NK-92 (cell line): ENCODE data around the gene KRTAP10-11.
"Not testable (repeated sequence)": the region's sequence is repeated elsewhere in the genome, so short reads cannot be mapped to it uniquely, and the experiment has no call there.

Source experiments
- DNase-seq: peaks from one replicate; lab custom pipeline; 2025; ENCODE audit not compliant: unreplicated experiment; lab: John Stamatoyannopoulos, UW

The KRTAP10-11 gene

DNA sequence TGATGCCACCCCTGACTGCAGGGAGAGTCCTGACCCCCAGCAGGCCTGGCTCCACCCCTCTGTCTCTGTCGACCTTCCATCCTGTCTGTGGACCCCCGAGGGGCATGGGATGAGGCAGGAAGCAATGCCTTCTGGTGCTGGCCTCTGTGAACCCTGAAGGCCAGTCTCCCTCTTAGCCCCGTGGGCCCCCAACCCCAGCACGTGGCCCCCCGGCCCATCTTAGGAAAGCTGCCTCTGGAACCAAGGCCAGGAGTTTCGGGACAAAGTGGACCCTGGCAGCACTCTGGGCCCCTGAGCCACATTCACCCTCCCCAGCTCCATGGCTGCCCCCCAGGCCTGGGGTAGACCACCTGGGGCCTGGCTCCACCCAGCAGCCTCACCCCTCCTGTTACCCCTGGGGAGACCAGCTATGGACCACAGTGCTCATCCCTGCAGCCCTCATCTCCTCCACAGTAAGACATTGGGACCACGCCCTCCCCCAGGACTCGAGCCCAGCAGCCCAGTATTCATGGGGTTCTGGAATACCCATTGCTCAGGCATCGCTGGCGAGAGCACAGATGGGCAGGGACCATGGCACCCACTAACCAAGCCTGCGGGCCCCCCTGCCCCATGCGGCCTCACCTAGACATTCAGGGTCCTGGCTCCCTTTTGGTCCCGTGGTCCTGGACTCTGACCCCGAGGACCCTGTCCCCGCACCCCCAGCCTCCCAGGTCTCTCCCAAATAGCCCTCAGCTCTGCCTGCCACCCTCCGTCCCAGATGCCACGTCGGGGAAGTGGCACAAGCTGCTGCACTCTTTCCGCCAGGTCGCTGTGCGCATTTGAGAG lies 7.5 kb upstream of the KRTAP10-11 start:
- DNase-seq: not testable (repeated sequence)

DNA sequence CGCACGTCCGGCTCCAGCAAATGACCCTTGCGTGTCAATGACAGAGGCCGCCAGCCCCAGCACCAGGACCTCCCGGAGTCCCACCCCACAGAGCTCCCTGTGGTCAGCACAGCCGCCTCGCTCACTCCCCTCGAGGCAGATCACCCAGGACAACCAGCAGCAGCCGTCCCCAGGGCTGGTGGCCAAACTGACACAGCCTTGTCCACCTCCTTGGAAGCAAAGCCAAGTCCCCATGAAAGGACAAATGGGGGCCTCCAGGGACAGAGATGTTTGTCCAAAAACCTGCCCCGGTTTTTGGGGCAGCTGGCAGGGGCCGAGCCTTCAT lies 6.9 kb upstream of the KRTAP10-11 start:
- no peak for DNase-seq

DNA sequence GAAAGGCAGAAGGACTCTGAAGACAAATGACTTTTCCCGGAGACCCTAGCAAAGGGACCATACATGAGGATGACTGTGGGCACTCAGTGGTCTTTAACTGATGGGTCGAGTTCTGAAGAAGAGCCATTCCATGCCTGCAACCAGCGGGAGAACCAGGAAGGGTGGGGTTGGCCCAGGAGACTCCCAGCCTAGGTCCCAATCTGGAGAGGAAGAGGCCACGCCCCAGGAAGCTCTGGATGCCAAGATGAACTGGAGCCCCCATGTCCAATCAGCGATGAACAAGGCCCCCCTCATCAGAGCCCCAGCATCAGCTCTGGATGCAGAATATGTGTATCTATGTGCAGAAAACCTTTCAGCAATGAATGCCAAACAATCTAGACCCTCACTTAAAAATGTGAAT lies 5.5 kb upstream of the KRTAP10-11 start:
- no peak for DNase-seq

DNA sequence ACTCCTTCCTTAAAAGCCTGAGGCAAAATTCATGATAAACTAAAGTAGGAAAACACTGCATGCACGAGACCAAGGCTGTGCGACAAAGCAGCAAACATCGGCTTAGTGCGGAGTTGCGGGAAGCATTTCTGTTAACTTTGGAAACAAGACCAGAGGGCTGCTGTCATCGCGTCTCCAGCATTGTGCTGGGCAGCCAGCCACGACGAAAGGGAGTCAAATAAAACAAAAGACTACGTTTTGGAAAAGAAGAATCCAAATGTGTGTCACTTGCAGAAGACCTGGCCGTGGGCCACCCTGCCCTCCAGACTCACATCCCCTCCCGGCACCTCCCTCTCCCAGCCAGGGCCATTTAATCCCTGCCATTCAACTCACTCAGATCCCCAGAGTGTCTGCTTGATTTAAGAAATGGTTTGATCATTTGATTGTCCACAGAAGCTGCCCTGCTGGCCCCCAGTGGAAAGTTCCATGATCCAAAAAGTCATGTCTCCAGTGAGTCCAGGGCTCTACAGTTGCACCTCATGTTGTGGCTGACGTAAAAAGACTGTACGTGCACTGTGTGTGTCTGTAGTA lies 2.4 kb upstream of the KRTAP10-11 start:
- no peak for DNase-seq

DNA sequence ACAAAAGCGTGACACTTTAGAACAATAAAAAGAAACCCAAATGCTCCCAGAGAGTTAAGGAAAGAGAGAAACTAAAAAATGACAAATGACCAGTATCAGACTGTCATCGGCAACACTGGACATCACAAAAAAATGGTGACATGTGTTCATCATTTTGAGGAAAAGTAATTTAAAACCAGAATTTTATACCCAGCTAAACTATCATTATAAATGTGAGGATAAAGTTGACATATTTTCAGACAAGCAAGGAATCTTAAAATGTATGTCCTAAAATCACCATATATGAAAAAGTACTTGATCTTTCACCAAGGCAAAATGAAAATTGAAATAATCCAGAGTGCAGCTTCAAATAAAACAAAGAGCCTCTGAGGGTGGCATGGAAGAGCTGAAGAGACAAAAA lies 1.3 kb upstream of the KRTAP10-11 start:
- no peak for DNase-seq

DNA sequence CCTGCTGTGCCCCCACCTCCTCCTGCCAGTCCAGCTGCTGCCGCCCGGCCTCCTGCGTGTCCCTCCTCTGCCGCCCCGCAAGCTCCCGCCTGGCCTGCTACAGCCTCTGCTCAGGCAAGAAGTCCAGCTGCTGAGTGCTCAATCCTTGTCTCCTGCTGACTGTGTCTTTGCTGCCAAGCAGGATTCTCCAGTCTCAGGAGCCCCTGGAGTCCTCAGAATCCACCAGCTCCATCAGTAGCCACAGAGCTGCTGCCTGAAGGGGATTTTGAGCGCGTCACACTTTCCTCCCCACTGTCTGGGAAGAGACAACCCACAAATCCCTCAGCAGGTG lies 973 bp downstream of the KRTAP10-11 start:
- DNase-seq: no peak

DNA sequence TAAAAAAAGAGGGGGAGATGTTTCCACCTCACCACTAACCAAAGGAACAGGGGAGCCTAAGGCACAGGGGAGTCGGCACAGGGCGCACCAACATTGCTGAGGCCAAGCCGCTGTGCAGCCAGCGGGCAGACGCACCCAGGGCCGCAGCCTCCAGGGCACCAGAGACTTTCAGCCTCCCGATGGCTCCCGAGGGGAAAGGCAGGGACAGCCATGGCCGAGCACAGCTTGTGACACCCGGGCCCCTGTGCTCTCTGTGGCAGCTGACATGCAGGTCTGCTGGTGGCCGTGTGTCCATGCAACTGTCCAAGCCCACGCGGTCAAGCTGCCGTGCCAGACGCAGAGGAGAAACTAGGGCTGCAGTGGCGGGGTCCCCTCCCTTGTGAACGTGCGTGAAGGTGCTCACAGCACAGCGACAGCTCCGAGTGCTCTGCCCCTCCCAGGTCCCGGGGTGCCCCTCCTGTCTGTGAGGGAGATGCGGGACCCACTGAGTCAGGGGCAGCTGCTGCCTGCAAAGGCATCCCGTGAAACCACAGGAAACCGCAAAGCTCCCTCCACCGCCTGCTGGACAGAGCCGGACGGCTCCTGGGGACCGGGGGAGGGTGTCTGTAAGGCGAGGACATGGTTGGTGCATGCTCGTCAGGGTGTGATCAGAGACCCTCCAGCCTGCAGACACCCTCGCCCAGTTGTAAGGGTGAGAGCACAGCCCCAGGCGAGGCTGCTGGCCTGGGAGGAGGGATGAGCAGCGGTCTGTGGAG lies 2.5 kb downstream of the KRTAP10-11 start:
- no peak for DNase-seq

DNA sequence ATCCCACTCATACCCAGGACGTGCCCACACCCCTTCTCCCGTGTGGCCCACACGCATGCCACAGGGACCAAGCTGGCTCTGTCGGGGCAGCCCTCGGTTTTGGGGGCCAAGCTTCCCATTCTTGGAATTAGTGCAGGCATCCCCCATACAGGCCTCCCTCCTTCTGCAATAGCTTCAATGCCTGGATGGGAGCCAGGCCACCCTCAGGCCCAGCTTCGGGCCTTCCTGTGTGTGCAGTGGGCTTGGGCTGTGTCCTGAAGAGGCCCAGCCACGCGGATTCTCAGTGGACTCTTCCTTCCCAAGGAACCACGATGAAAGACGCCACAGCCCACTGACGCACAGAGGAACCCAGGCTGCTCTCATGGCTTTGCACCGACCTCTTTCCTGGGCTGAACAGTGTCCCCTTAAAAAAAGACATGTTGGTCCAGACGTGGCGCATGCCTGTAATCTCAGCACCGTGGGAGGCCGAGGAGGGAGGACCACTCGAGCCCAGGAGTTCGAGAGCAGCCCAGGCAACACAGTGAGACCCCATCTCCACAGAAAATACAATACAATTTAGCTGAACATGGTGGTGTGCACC lies 3.4 kb downstream of the KRTAP10-11 start:
- no peak for DNase-seq

DNA sequence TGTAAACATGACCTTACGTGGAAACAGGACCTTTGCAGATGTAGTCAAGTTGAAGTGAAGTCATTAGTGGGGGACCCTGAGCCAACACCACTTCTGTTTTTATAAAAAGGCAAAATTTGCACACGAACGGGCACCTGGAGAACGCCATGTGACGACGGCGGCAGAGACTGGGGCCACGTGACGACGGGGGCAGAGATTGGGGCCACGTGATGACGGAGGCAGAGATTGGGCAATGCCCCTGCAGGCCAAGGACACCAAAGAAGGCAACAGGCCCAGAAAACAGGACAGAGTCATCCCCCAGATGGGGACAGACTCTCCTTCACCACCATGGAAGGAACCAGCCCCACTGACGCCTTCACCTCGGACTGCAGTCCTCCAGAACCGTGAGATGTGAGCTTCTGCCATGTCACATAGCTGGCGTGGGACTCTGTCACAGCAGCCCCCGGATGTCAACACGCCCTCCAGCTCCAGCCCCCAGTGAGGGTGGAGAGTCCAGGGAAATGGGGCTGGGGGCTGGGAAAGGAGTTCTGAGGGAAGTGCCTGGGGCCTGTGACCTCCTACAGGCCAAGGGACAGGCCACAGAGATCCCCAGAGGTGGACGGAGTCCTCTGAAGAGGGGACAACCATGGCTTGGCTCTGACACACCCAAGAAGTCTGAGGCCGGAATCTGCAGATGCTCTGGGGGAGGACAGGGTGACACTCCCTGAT lies 4.2 kb downstream of the KRTAP10-11 start:
- no peak for DNase-seq

DNA sequence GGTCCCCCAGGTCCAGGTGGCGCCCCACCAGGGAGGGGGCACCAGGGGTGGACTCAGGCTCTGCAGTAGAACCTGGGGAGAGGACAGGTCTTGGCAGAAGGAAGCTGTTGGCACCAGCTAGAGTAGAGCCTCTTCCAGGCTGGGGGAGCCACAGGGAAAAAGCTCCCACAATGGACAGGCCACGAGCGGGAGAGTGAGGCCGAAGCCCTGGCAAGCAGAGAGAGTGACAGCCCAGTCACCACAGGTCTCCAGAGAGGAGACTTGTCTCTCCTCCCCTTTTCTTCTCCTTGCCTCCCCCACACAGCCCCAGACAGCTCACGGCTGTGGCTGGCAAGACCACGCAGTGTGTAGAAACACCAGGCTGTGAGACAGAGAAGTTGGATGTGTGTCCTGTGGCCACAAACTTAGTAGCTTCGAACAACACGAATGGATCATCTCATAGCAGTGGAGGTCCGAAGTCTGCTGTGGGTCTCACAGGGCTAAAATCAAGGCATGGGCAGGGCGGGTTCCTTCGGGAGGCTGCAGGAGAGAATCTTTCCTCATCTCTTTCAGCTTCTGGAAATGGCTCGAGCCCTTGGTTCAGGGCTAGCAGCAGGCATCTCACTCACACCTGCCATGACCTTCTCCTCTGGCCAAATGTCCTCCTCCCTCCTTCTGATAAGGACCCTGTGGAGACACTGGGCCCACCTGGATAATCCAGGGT lies 4.9 kb downstream of the KRTAP10-11 start:
- no peak for DNase-seq

DNA sequence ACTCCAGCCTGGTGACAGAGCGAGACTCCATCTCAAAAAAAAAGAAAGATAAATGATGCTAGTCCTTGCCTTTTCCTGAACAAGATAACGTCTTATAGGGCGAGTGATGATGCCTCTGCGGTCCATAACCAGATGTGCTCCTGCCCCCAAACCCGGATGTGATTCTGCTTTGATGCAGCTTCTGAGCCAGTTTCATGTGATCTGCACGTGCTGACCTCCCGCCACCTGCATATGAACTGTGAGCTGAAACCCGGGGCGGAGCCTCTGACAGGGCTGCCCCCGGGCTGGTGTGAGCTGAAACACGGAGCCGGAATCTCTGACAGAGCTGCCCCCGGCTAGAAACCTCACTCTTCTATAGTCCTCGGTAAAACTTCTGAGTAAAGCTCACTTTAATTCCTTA lies 6.9 kb downstream of the KRTAP10-11 start:
- no peak for DNase-seq

DNA sequence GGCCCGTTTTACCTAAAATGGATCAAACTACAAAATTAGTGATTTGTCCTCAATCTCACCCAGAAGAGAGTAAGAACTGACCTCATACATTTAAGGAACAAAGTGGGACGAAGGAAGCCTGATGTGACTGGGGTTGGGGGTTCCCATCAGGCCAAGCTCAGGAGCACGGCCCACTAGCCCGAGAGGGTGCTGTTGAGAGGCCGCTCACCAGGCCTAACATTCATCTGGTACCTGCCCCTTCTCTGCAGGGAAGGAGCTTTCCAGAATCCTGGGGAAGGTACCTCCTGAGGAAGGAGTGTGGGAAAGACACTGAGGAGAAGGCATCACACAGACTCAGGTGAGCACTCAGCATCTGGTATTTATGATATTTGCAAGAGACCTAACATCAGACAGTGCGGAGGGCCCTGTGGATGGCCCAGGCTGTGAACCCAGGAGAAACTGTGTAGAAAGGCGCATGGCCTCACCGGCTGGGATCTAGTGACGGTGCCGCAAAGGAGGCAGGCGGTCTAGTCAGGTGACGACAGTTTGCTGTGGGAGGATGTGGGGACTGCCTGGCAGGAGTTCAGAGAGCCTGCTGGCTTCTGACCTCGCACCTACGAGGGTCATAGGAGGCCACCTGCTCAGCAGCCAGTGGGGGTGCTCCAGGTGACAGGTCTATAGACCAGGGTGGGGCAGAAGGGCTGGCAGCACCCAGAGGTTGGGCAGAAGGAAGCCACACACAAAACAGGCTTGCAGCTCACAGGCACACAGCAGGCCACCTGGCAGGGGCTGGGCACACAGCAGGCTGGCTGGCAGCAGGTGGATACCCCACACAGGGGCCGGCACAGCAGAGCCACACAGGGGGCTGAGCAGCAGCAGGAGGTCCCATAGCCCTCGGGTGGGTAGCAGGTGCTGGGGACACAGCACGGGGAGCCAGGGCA lies 7.7 kb downstream of the KRTAP10-11 start:
- no peak for DNase-seq

DNA sequence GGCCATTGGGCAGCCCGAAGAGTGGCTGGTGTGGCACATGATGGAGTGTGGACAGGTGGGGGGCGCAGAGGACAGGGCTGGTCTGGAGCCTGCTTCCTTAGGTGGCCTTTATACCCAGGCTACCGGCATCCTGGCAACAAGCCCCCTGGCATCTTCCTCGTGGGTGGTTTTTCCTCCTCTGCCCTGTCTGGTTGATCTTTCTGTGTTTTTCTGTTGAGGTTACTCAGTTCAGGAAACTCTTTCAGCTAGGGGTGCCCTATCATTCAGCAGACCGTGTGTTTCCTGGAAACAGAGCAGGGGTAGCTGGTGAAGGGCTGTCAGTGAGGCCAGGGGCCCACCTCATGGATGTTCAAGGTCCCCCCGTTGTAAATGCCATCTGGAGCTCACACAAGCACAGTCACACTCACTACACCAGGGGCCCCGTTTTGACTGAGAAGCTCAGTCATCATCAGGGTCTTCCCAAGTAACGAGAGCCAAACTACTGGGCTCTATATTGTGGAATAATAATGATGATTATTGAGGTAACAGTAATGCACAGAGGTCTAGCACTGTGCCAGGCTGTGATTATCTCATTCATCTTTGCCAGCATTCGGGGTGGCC lies 8.5 kb downstream of the KRTAP10-11 start, which contains the start of gene KRTAP12-4:
KRTAP12-4 (minus strand) TSS at position 84 of the 600 bp plus-strand sequence; CDS start at position 39, 45 bp downstream.
- no peak for DNase-seq

DNA sequence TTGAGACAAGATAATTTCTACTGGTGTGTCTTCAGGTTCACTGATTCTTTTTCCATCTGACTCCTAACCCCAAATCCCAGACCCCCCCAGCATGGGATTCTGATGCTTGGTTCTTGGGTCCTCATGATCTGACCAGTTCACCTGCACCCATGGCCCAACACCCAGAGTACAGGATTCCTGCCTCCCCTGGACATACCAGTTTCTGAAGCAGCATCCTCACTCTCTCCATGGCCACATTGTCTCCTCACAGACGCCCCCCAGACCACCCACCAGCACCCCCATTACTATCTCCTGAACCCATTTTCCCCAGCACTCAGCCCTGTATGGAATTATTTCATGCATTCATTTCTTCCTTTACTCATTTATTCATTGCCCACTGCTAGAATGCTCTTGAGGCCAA lies 10.7 kb downstream of the KRTAP10-11 start:
- no peak for DNase-seq

DNA sequence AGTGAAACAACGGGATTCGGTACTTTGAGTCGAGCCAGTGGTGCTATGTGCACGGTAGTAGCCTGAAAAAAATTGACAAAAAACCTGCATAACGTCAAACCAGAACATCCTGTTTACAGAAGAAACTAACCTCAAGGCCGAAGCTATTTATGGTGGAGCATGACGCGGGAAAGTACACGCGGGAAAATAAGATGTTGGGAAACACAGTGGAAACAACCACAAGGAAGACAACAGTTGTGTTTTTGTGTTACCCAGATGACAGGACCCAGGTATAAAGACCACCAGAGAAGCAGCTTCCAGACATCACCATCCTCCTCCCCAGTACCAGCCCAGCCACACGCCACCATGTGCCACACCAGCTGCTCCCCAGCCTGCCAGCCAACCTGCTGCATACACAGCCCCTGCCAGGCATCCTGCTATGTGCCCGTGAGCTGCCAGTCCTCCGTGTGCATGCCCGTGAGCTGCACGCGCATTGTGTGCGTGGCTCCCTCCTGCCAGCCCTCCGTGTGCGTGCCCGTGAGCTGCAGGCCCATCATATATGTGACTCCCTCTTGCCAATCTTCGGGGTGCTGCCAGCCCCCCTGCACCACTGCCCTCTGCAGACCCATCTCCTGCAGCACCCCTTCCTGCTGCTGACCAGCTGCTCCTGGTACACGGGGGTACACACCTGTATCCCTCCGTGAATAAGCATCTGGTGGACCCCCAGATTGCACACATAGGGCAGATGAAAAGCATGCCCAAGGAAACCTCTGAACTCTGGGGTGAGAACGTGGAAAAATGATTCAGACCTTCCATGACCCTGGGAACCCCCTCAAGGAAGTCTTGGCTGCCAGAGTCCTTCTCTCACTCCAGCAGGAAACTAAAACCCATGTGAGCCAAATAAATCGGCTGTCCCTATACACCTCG lies 11.7 kb downstream of the KRTAP10-11 start, which contains the start of gene KRTAP12-3:
KRTAP12-3 (plus strand) TSS at position 298 of the 906 bp plus-strand sequence; CDS start at position 346, 48 bp downstream.
- no peak for DNase-seq

DNA sequence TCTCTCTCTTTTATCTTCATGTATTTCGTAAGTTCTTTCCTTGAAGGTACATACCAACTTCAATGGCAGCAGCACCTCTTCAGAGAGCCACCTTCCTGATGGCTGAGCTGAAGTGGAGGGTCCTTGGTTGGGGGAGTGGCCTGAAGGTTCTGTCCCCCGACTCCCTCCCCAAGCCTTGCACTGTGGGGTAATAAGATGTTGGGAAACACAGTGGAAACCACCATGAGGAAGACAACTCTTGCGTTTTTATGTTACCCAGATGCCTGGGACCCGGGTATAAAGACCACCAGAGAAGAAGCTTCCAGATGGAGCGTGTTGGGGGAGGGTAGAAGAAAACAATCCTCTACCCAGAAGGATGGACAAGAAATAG lies 12.3 kb downstream of the KRTAP10-11 start:
- no peak for DNase-seq

DNA sequence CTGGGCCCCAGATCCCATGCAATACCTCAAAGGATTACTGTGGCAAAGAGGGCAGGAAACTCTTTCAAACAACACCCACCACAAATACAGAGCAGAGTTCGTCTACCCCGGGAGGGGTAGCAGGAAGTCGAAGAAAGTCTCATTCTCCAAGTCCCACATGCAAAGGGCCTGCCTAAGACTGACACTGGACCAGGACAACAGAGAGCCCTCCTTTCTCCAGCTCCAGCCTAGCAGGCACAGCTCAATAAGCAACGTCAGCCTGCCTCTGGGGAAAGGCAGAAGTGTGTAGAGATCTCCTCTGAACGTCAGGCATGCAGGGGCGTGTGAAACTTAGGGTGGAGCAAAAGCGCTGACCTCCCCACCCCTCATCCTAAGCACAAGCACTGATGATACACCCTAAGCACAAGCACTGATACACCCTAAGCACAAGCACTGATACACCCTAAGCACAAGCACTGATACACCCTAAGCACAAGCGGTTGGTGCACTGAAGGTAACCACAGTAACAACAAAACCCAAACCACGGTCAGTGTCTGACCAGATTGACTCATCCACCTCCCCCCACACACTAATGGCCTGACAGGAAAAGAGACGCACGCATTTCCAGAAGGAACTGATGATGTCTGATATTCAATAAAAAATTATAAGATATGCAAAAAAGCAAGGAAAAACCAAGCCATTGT lies 12.8 kb downstream of the KRTAP10-11 start:
- DNase-seq: no peak
